SK-MEL-5 (cell line): ENCODE data around the gene IFRD2. TPM values are rescaled to one million over a fixed set of nuclear protein-coding genes. Genes with fewer than 3 reads are reported as not detected.
"Not testable (repeated sequence)": the region's sequence is repeated elsewhere in the genome, so short reads cannot be mapped to it uniquely, and the experiment has no call there.

Source experiments
- DNase-seq: peaks from one replicate; pipeline ENCODE4 v3.0.0-alpha.2; 2016; ENCODE audit warnings: low read depth, low spot score
- in situ Hi-C: cut with HindIII; loops from 2 replicates; pipeline ENCODE4 v1.10.0; 2016; ENCODE audit warnings: low sequenced_read_pairs, high pct_unique_total_duplicates, low pct_unique_long_range_greater_than_20kb
- total RNA-seq: library from RNA; depleted of rRNA; stranded (reverse); fragments of >200 nt; shearing (Covaris generic); gene quantifications from 2 replicates; pipeline ENCODE4 v1.2.3, GENCODE V29; 2014

IFRD2 gene
- total RNA-seq, 1 experiment from 2014 or later = 80.5 TPM

GRCh38 chr3:50262778-50263177 is 29.5 kb downstream of the IFRD2 start:
- in situ Hi-C loops = no loop called here
- DNase-seq = no peak

- DNase-seq, in situ Hi-C loops: not testable (repeated sequence)
These were observed 30.0 kb downstream of the IFRD2 start for GRCh38 chr3:50262200-50262599.

DNA sequence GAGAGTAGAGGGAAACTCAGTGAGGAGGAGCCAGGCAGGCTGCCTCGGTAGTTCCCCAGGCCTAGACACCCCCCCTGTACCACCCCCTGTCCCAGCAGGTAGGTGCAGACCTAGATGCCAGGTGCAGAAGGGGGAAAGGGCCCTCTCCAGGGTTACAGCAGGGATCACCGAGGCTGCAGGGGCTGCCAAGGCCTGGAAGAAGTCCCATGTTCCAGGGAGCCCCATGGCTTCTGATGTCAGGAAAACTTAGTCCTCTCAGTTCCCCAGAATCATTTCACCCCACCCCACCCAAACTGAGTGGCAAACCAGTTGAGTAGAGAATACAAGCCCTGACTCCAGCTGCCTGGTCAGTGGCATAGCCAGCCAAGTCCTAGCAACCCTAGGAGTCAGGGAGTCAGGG is 30.7 kb downstream of the IFRD2 start:
- no peak for DNase-seq
- in situ Hi-C loops = no loop called here

GRCh38 chr3:50260942-50261441 is 31.2 kb downstream of the IFRD2 start:
- no peak for DNase-seq
- in situ Hi-C loops = no loop called here

- in situ Hi-C loops = no loop called here
- DNase-seq = peak; percentile 94
These were observed 31.9 kb downstream of the IFRD2 start for GRCh38 chr3:50260027-50260941.

DNA sequence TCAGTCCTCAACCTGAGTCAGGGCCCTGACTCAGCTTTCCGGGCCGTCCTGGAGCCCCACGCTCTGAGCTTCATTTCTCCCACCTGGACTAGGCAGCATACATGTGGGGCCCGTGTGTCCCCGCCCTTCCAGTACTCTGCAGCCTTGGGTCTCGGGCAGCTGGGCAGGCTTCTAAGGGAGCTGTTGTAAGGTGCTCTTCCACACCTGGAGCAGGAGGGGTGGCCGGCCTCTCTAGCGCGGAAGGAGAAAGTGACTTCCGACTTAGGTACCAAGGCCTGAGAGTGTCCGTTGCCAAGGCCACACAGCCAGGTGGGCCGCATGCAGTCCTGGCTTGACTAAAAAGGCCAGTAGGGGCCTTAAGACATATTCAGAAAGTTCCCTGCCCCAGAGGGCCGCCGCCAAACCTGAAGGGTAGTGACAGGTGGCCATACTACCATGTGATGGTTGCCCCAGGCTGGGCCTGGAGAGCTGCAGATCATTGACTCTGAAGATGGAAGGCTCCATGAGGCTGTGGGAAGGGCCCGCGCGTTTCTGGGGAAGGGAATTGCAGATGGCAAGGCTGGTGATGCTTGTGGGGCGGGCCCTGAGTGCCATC is 32.7 kb downstream of the IFRD2 start:
- no peak for DNase-seq
- in situ Hi-C loops = no loop called here

- DNase-seq = no peak
- in situ Hi-C loops = no loop called here
These were observed 33.2 kb downstream of the IFRD2 start for GRCh38 chr3:50258979-50259378.

GRCh38 chr3:50258029-50258680 is 34.1 kb downstream of the IFRD2 start:
- DNase-seq = no peak
- in situ Hi-C loops = no loop called here

DNA sequence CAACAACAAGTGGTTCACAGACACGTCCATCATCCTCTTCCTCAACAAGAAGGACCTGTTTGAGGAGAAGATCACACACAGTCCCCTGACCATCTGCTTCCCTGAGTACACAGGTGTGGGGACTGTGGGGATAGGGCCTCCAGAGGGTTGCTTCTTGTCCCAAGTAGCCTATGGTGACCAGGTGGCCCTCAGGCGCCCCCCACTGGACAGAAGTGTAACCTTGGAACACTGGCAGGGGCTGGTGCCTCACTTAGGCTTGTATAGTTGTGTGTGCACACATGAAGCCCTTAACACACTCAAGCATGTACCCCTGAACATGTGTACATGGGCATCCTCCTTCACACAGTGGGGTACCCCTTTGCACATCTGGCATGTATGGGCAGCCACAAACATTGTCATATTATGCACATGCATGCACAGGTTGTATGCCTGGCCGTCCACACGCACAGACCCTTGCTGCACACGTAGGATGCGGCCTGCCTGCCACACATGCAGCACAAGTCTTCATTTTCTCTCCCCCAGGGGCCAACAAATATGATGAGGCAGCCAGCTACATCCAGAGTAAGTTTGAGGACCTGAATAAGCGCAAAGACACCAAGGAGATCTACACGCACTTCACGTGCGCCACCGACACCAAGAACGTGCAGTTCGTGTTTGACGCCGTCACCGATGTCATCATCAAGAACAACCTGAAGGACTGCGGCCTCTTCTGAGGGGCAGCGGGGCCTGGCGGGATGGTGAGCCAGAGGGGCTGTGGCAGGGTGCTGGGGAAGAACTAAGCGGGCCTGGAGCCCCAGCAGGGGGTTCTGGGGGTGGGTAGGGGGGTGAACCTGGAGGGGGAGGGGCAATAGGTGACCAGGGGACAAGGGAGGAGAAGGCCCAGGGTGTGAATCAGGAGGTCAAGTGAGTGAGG is 35.0 kb downstream of the IFRD2 start:
- DNase-seq = peak; percentile 59
- in situ Hi-C loops = no loop called here

- in situ Hi-C loops = no loop called here
These were observed 37.0 kb downstream of the IFRD2 start for GRCh38 chr3:50255251-50255615.

DNA sequence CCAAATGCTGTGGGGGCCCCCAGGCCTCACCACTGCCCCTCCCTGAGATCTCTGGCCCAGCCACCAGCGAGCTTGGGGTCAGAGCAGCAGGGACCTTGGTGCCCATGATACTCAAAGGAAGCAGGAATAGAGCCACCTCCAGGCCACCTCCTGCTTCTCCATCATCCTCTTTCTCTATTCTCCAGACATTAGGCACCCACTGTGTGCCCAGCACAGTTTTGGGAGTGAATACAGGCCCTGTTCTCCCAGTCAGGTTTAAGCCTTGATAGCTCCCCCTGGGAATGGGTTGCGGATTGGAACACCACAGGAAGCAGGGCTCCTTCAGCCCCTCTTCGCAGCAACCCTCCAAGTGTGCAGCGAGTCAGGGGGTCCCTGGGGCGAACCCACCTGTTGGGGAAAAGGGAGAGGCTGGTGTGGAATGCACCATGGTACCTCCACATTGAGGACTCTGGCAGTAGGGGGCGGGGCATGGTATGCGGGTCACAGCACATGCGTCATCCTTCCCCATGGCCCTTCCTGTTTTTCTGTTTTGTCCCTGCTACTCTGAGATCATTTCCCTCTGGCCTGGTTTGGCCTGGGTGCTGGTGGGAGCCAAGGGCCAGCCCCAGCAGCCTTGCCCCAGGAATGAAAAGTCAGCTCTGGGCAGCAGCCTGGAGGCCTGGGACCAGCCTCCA is 37.5 kb downstream of the IFRD2 start:
- no peak for DNase-seq
- in situ Hi-C loops = no loop called here

More at GRCh38 chr3:50255251-50255615, 37.0 kb downstream of the IFRD2 start:
- no peak for DNase-seq

DNA sequence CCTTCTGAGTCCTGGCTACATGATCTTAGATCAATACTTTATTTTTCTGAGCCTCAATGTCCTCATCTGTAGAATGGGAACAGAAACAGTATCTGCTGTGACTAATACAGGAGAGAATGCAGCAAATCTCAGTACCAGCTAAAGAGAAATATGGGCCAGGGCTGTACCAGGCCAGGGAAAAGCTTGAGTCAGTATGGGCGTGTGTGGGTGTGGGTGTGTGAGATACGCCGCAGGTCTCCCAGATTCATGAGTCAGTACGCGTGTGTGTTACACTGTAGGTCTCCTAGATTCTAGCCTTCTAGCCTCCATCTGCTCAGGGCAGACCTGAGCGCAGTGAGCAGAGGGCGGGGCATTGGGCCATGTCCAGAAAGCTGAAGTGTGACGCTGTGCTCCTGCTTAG is 41.0 kb downstream of the IFRD2 start:
- no peak for DNase-seq
- in situ Hi-C loops = no loop called here

- in situ Hi-C loops = no loop called here
- no peak for DNase-seq
These were observed 41.7 kb downstream of the IFRD2 start for GRCh38 chr3:50250514-50250913.

DNA sequence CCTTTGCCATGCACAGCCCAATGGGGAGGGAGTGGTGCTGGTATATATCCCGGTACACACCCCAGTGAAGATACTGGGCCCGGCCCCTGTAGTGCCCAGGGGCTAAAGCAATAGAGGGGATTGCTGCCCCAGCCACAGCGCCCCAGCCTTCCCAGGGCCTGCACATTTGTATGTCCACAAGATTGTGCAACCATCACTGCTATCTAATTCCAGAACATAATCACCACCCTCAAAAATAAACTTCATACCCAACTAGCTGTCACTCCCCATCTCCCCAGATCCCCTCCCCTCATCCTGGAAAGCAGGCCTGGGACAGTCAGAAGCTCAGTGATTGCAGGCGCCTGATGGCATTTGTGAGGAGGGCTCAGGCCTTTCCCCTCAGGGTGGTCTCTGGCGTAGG is 42.8 kb downstream of the IFRD2 start:
- in situ Hi-C loops = no loop called here
- DNase-seq = no peak

- DNase-seq = no peak
- in situ Hi-C loops = no loop called here
These were observed 43.8 kb downstream of the IFRD2 start for GRCh38 chr3:50248387-50248786.

GRCh38 chr3:50246517-50246954 is 45.7 kb downstream of the IFRD2 start:
- peak; percentile 60 for DNase-seq
- in situ Hi-C loops = no loop called here
